DND-41 (cell line): ENCODE measurements around the gene NUAK1.

Experiments
- EZH2 ChIP-seq: IDR thresholded peaks from 3 replicates; pipeline ENCODE4 v1.6.1; 2012; ENCODE audit warnings: borderline replicate concordance, low read depth, mild to moderate bottlenecking, moderate library complexity, low read length, inconsistent platforms; ENCODE audit not compliant: severe bottlenecking
- TF ChIP-seq, protein P1 (sequence below): IDR thresholded peaks from 2 replicates; pipeline ENCODE4 v1.5.1; 2012; ENCODE audit warnings: borderline replicate concordance, low read length, moderate library complexity, mild to moderate bottlenecking; ENCODE audit not compliant: poor library complexity, severe bottlenecking; ENCODE audit errors: extremely low read depth

DNA sequence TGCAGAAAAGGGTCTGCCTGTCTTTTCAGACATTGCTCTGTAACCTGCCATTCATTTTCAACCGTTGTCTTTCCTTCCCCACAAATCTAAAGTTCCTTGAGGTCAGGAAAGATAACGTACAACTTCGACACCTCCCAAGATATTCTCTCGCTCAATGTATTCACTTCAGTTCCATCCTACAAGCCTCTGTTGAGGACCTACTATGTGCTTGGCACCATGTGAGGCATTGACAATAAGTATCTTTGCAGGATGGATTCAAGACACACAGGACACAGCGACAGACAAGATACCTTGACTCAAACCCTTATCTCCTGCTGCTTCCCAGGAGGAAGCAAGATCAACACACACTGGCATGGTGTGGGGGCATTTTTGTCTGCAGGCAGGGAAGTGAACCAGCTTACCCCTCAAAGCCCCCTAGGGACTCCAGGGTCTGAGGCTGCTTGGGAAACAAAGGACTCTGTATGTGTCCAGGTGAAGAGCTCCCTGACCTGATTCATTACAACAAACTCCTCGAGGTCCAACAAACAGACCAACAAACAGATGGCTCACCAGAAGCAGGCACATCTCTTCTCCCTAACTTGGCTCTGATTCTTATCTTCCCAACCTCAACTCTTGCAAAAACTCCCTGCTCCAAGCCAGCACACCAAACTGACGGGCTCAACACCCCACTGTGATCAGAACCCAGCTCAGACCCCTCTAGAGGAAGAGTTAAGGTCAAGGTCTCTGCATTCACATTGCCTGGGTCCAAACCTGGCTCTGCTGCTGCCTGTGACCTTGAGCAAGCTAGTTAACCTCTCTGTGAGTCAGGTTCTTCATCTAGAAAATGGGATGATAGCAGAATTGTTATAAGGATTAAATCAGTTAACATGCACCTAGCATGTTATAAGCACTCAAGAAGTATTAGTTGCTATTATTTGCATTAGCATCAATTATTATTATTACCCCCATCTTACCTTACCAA lies 6.3 kb downstream of the NUAK1 start:
- TF ChIP-seq, protein P1, sequence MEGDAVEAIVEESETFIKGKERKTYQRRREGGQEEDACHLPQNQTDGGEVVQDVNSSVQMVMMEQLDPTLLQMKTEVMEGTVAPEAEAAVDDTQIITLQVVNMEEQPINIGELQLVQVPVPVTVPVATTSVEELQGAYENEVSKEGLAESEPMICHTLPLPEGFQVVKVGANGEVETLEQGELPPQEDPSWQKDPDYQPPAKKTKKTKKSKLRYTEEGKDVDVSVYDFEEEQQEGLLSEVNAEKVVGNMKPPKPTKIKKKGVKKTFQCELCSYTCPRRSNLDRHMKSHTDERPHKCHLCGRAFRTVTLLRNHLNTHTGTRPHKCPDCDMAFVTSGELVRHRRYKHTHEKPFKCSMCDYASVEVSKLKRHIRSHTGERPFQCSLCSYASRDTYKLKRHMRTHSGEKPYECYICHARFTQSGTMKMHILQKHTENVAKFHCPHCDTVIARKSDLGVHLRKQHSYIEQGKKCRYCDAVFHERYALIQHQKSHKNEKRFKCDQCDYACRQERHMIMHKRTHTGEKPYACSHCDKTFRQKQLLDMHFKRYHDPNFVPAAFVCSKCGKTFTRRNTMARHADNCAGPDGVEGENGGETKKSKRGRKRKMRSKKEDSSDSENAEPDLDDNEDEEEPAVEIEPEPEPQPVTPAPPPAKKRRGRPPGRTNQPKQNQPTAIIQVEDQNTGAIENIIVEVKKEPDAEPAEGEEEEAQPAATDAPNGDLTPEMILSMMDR: no peak
- TF ChIP-seq EZH2: no peak
